ENCODE data around the gene SMDT1.
"Not testable (repeated sequence)": the region's sequence is repeated elsewhere in the genome, so short reads cannot be mapped to it uniquely, and the experiment has no call there.

Gene SMDT1

GRCh38 chr22:42108848-42109247, 29.3 kb downstream of the SMDT1 start:
- DNase-seq (ENCODE audit: low read depth in 1 of 2, low spot score in 1 of 2): no peak

- no peak for DNase-seq (ENCODE audit: low read depth in 1 of 2, low spot score in 1 of 2)
These were observed 32.3 kb downstream of the SMDT1 start for GRCh38 chr22:42111798-42112197.

GRCh38 chr22:42112793-42113192, 33.3 kb downstream of the SMDT1 start:
- DNase-seq (ENCODE audit: low read depth in 1 of 2, low spot score in 1 of 2): not testable (repeated sequence)

- DNase-seq (ENCODE audit: low read depth in 1 of 2, low spot score in 1 of 2): no peak
These were observed 35.2 kb downstream of the SMDT1 start for GRCh38 chr22:42114721-42115120.

- not testable (repeated sequence) for DNase-seq (ENCODE audit: low read depth in 1 of 2, low spot score in 1 of 2)
These were observed 35.9 kb downstream of the SMDT1 start for GRCh38 chr22:42115420-42115830.

- DNase-seq (ENCODE audit: low read depth in 1 of 2, low spot score in 1 of 2): no peak
These were observed 37.4 kb downstream of the SMDT1 start for GRCh38 chr22:42116848-42117424.

GRCh38 chr22:42120231-42121021, 40.9 kb downstream of the SMDT1 start:
- peak in 1 of 2 donors; percentile 55 for DNase-seq (ENCODE audit: low read depth in 1 of 2, low spot score in 1 of 2)

- not testable (repeated sequence) for DNase-seq (ENCODE audit: low read depth in 1 of 2, low spot score in 1 of 2)
These were observed 44.0 kb downstream of the SMDT1 start for GRCh38 chr22:42123529-42123928.

GRCh38 chr22:42127606-42128005, 48.1 kb downstream of the SMDT1 start:
- no peak for DNase-seq (ENCODE audit: low read depth in 1 of 2, low spot score in 1 of 2)

GRCh38 chr22:42128007-42128406, 48.5 kb downstream of the SMDT1 start:
- DNase-seq (ENCODE audit: low read depth in 1 of 2, low spot score in 1 of 2): not testable (repeated sequence)

GRCh38 chr22:42128776-42129694, 49.5 kb downstream of the SMDT1 start:
- DNase-seq (ENCODE audit: low read depth in 1 of 2, low spot score in 1 of 2): not testable (repeated sequence)

- DNase-seq (ENCODE audit: low read depth in 1 of 2, low spot score in 1 of 2): not testable (repeated sequence)
These were observed 50.7 kb downstream of the SMDT1 start for GRCh38 chr22:42130182-42130581.

GRCh38 chr22:42130639-42131431, 51.3 kb downstream of the SMDT1 start, which contains the start of gene CYP2D6:
TSS of gene CYP2D6 (minus strand) at chr22:42130810. CDS start at chr22:42130791, 19 bp downstream.
- DNase-seq (ENCODE audit: low read depth in 1 of 2, low spot score in 1 of 2): not testable (repeated sequence)

- DNase-seq (ENCODE audit: low read depth in 1 of 2, low spot score in 1 of 2): no peak
These were observed 52.1 kb downstream of the SMDT1 start for GRCh38 chr22:42131562-42131961.

- no peak for DNase-seq (ENCODE audit: low read depth in 1 of 2, low spot score in 1 of 2)
These were observed 53.0 kb downstream of the SMDT1 start for GRCh38 chr22:42132457-42132856.
